K562 (cell line): ENCODE data around the gene FOXRED2. TPM values are rescaled to one million over a fixed set of nuclear protein-coding genes. Genes with fewer than 3 reads are reported as not detected.
A peak's percentile ranks its signal among the peaks of the same experiment; 100 is the strongest.

Experiments
- HMBOX1 ChIP-seq: sonication (generic); IDR thresholded peaks from 2 replicates; pipeline ENCODE4 v1.6.1; 2016
- JUNB ChIP-seq: fragments of 450-650 bp; formaldehyde crosslinking; conservative IDR thresholded peaks from 2 replicates; pipeline ENCODE4 v1.4.0; 2020; ENCODE audit warnings: mild to moderate bottlenecking
- NR0B1 ChIP-seq: fragments of 450-650 bp; IDR thresholded peaks from one replicate; pipeline ENCODE4 v1.6.1; 2018; ENCODE audit warnings: mild to moderate bottlenecking, moderate library complexity; ENCODE audit not compliant: partially characterized antibody
- NR2C1 ChIP-seq, 2 experiments: fragments of 450-650 bp; IDR thresholded peaks; 2 replicates each; pipeline ENCODE4 v1.6.1; 2017; ENCODE audit warnings: mild to moderate bottlenecking in 2 of 2, antibody characterized with exemption in 1 of 2, inconsistent platforms in 1 of 2, missing compliant biosample characterization in 1 of 2, missing genetic modification characterization in 1 of 2
- POLR2G ChIP-seq: fragments of 200-400 bp; formaldehyde crosslinking; IDR thresholded peaks from 2 replicates; pipeline ENCODE4 v1.6.1; 2017; ENCODE audit warnings: low read depth, mild to moderate bottlenecking, antibody characterized with exemption, low read length, moderate library complexity
- PRDM10 ChIP-seq: fragments of 450-650 bp; IDR thresholded peaks from 2 replicates; pipeline ENCODE4 v1.6.1; 2018; ENCODE audit not compliant: partially characterized antibody
- ZNF507 ChIP-seq: conservative IDR thresholded peaks from 2 replicates; pipeline ENCODE4 v1.6.1; 2017; ENCODE audit warnings: missing genetic modification characterization, missing compliant biosample characterization
- polyA plus RNA-seq, 8 experiments: library from polyadenylated mRNA; depleted of rRNA in 4 of 8; stranded (reverse) in 5 of 8; unstranded in 3 of 8; fragments of >200 nt; fragmentation: Nextera tagmentation in 2 of 8; fragmentation: Illumina TruSeq in 1 of 8; extraction: Ambion mirVana in 2 of 8; extraction: Trizol in 1 of 8; gene quantifications; 2 replicates each; pipeline versions ENCODE4 v1.2.1 to v1.2.3, GENCODE V29; 2011 to 2014; ENCODE audit warnings: inconsistent platforms in 1 of 8, missing spikeins in 1 of 8
- total RNA-seq, 7 experiments: library from RNA; depleted of rRNA in 6 of 7; stranded (reverse); fragments of >200 nt in 6 of 7; fragmentation: Illumina TruSeq in 2 of 7; extraction: Trizol in 2 of 7; gene quantifications; 2 replicates each; pipeline versions ENCODE4 v1.2.1 to v1.2.3, GENCODE V29; 2011 to 2021; ENCODE audit warnings: low replicate concordance in 1 of 7

Gene FOXRED2
- total and polyA plus RNA-seq, 9 of the 15 experiments (the other 6 are each of a cell fraction or from before 2014, with no cell fraction given) = 2.8 to 48.4 (median 7.8) TPM

GRCh38 chr22:36546092-36546804, 39.4 kb upstream of the FOXRED2 start (continued):
- TF ChIP-seq NR0B1 = no peak
- TF ChIP-seq POLR2G = no peak
- no peak for TF ChIP-seq NR2C1 (IDR thresholded peaks at IDR 0.05)
- TF ChIP-seq NR2C1 (tag; IDR thresholded peaks at IDR 0.05) = 0 out of 2 replicates have a peak, but pooled peaks have one; percentile 12
- no peak for TF ChIP-seq JUNB (CRISPR knock-in tag)
- TF ChIP-seq HMBOX1 = no peak
- peak; percentile 16 for TF ChIP-seq PRDM10
- no peak for TF ChIP-seq ZNF507 (tag)
